Measurements from ENCODE around the gene ERH.

- TF ChIP-seq EP300 (IDR thresholded peaks at IDR 0.05; ENCODE audit: borderline replicate concordance) (no peak), EGR1 (IDR thresholded peaks at IDR 0.05) (no peak), REST (IDR thresholded peaks at IDR 0.05; ENCODE audit: low read depth) (no peak), CEBPB (IDR thresholded peaks at IDR 0.05) (no peak)
These were observed 29.7 kb downstream of the ERH start for GRCh38 chr14:69368381-69368780.
